Right lung (tissue), 5 donors: ENCODE results near the gene TPST1. TPM values are rescaled to one million over a fixed set of nuclear protein-coding genes. Genes with fewer than 3 reads are reported as not detected.
"Not testable (repeated sequence)": the region's sequence is repeated elsewhere in the genome, so short reads cannot be mapped to it uniquely, and the experiment has no call there.

ENCODE experiments used
- DNase-seq, 2 donors: peaks; one replicate each; pipeline ENCODE4 v3.0.0-alpha.2; 2013
- polyA plus RNA-seq, 5 donors: library from polyadenylated mRNA; unstranded; fragments of 120-200 nt; gene quantifications; one replicate each; pipeline versions ENCODE4 v1.2.1 to v1.2.3, GENCODE V29; 2013; ENCODE audit warnings: inconsistent platforms in 1 of 5, low replicate concordance in 1 of 5; ENCODE audit not compliant: insufficient read length in 5 of 5, insufficient read depth in 1 of 5

The TPST1 gene
- polyA plus RNA-seq, 5 donors = 41.3 to 67.7 (median 54.3) TPM

DNA sequence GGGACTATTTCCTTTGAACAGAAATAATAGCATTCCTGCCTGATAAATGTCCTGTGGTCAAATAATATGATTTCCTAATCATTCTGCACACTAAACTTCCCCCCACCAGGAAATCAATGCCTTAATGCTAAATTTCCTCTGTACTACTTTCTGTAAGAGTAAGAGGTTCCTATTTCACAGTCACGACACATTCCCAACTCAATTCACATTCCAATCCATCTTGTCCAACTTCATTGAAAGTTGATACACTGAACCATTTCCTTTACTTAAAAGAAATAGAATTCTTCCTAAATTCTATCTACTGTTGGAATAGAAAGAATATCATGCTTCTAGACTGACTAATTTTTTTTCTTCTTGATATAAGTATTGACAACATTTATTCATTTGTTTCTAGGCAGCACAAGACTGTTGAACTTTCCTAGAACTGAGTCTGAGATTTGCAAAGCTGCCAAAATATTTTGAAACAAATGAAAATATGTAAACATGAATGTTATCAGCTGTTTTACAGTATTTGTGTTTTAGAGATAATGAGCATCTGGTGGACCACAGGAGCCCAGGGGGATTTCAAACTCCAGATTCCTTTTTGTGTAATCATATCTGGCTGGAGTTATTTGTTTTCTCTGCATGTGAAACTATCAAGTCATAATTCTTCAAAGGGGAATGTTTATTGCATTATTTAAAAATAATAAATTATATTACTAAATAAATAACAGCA lies 121.5 kb downstream of the TPST1 start:
- DNase-seq = peak; percentile 71 to 74

DNA sequence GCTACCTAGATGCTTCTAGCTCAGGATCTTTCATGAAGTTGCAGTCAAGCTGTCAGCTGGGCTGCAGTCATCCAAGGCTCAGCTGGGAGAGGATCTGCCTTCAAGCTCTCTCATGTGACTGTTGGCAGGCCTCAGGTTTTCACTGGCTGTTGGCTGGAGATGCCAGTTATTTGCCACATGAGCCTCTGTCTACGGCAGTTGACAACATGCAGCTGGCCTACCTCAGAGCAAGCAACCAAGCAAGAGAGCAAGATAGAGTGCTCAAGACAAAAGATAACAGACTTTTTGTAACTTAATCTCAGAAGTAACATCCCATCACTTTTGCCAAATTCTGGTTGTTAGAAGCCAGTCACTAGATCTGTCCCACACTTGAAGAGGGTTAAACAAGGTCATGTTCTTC lies 125.8 kb downstream of the TPST1 start:
- DNase-seq = no peak

DNA sequence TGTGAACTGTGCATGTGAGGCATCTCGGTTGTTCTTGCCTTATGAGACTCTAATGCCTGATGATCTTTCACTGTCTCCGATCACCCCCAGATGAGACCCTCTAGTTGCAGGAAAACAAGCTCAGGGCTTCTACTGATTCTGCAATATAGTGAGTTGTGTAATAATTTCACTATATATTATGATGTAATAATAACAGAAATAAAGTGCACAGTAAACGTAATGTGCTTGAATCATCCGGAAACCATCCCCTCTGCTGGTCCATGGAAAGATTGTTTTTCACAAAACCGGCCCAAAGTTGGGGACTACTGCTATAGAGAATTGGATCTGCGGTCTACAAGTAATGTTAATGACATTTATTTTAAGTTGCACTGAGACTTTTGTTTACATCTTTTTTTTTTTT lies 126.7 kb downstream of the TPST1 start:
- DNase-seq = no peak

GRCh38 chr7:66333443-66333842 lies 128.3 kb downstream of the TPST1 start:
- no peak for DNase-seq

- DNase-seq = no peak
Observed at GRCh38 chr7:66335318-66335717, 130.2 kb downstream of the TPST1 start.

DNA sequence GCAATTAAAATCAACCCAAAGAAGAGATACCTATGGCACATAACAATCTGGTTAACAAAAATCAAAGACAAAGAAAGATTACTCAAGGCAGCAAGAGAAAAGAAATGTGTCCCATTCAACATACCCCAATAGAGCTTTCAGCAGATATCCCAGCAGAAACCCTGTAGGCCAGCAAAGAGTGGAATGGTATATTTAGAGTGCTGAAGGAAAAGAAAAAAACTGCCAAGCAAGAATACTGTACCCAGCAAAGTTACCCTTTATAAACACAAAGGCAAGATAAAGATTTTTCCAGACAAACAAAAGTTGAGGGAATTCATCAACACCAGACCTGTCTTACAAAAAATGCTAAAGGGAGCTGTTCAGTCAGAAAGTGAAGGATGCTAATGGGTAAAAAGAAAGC lies 131.6 kb downstream of the TPST1 start:
- DNase-seq = no peak

GRCh38 chr7:66339141-66339540 lies 134.0 kb downstream of the TPST1 start:
- DNase-seq = no peak

- no peak for DNase-seq
Observed at GRCh38 chr7:66344166-66344565, 139.0 kb downstream of the TPST1 start.

GRCh38 chr7:66348531-66348930 lies 143.4 kb downstream of the TPST1 start:
- DNase-seq = no peak

- no peak for DNase-seq
Observed at GRCh38 chr7:66348959-66349358, 143.8 kb downstream of the TPST1 start.

- DNase-seq = no peak
Observed at GRCh38 chr7:66352071-66352470, 146.9 kb downstream of the TPST1 start.

DNA sequence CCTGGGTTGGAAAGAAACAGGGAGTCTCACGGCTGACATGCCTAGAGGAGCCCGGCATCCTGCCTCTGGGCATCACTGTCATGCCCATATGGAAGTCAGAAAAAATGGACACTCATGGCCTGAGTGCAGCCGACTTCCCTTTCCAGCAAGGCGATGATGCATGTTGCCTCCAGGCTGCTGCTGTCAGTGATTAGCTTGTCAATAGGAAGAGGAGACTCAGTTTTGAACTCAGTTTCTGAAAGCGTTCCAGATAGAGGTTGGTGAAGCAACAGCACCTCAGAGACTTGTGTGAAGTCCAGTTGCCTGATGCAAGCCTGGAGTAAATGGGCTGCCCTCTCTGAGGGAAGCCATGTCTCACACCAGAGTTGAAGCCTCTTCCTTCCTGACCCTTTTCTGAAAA lies 148.4 kb downstream of the TPST1 start:
- DNase-seq = no peak

GRCh38 chr7:66355756-66356155 lies 150.6 kb downstream of the TPST1 start:
- no peak for DNase-seq

- DNase-seq = no peak
Observed at GRCh38 chr7:66356277-66356721, 151.2 kb downstream of the TPST1 start.

DNA sequence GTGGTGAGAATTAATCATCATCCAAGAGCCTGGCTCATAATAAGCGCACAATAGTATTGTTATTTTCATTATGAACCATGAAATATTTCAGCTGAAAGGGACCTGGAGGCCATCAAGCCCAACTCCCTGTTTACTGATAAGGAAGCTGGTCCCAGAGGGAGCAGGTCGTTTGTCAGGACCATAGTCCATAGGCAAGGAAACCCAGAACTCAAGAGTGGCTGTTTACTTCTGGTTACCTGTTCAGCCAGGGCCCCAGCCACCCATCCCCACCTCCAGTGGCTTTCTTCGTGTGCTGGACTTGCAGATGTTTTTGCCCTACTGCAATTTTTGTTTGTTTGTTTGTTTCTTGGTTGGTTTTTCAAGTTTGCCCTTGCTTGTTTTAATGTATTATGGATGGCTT lies 152.0 kb downstream of the TPST1 start:
- no peak for DNase-seq

DNA sequence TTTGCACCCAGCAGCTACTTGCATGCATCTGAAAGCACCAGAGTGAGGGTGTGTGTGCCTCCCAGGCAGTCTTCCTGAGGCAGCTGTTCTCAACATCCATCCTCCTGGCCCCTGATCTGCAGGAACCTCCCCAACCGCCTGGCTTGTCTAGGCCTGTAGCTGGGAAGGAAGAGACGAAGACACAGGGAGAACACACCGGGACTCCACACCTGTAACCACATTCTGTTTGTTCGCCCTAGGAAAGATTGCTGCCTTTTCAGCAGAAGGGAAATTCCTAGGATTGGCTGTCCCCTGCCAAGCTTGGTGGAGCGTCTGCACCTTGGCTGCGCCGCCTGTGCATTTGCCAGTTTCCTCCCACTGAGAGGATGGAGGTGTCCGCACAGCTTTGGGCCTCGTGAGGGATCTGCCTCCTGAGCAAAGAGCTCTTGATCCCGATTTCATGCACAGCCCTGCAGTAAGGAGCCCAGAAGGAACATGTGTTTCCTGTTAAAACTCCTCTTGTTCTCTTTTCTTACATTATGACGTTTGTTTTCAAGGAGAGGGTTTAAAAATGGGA lies 154.6 kb downstream of the TPST1 start:
- DNase-seq = no peak

DNA sequence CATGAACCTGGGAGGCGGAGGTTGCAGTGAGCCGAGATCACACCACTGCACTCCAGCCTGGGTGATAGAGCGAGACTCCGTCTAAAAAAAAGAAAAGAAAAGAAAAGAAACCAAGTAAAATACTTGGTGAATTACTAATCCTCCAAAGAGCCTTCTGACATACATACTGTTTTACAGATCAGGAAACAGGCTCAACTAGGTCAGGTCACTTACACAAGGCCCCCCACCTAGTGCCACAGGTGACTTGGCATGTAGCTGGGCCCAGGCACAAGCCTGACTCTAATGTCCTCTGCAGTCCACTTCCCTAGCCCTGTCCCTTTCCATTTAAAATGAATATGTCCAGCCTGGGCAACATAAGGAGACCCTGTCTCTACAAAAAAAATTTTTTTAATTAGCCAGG lies 157.0 kb downstream of the TPST1 start:
- no peak for DNase-seq

- no peak for DNase-seq
Observed at GRCh38 chr7:66363635-66364034, 158.5 kb downstream of the TPST1 start.

DNA sequence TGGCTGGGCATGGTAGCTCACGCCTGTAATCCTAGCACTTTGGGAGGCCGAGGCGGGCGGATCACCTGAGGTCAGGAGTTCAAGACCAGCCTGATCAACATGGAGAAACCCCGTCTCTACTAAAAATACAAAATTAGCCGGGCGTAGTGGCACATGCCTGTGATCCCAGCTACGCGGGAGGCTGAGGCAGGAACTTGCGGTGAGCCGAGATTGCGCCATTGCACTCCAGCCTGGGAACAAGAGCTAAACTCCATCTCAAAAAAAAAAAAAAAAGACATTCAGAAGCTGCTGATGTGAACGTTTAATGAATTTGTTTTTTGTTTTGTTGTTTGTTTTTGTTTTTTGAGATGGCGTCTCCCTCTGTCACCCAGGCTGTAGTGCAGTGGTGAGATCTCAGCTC lies 159.9 kb downstream of the TPST1 start:
- DNase-seq = not testable (repeated sequence)

DNA sequence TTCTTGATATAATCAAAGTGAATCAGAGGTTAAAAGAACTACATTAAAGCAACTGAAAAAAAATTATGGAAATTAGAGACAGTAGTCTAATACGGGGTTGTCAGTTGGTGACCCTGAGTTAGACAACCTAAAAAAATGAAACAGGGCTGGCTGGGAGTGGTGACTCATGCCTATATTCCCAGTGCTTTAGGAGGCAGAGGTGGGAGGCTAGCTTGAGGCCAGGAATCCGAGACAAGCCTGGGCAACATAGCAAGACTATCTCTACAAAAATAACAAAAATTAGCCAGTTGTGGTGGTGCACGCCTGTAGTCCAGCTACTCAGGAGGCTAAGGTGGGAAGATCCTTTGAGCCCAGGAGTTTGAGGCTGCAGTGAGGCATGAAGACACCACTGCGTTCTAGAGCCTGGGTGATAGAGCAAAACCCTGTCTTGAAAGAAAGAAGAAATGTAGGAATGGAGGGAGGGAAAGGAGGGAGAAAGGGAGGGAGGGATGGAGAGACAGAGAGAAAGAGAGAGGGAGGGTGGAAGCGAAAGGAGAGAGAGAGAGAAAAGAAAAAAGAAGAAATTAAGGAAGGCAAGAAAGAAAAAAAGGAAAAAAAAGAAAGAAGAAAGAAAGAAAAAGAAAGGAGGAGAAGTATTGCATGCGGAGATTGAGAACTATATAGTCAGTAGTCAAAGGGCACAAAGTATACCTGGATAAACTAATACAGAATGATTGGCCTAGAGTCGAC lies 166.1 kb downstream of the TPST1 start:
- no peak for DNase-seq

- not testable (repeated sequence) for DNase-seq
Observed at GRCh38 chr7:66374141-66374840, 169.2 kb downstream of the TPST1 start.

GRCh38 chr7:66376264-66376945 lies 171.3 kb downstream of the TPST1 start:
- no peak for DNase-seq
